ENCODE measurements around the gene EXOC2. TPM values are rescaled to one million over a fixed set of nuclear protein-coding genes. Genes with fewer than 3 reads are reported as not detected.

EXOC2 gene
- total RNA-seq, 1 experiment from 2014 or later, result 17.6 TPM

DNA sequence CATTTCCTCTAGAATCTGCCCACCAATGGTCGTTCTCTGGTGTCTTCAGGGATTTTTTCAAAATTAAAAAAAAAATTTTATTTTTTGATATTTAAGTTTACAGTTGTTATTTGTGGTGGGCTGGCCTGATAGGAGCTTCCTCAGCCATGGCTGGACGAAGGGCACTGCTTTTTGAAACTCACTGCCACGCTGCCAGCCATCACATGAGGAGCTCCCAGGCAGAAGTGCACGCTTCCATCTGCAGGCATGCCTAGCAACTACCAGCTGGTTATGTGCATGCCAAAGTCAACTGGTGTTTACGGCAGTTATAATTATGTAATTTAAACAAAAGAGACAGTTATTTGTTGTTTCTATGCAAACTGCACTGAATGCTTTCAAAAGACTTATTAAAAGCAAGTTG lies 196.3 kb downstream of the EXOC2 start:
- H4K20me1 ChIP-seq (ENCODE audit: insufficient read depth, low read depth, low read length), result no peaks in the 10 kb centered on the region
- no peaks in the 10 kb centered on the region for H3K79me2 ChIP-seq (ENCODE audit: low read length)
- no peaks in the 10 kb centered on the region for H3K36me3 ChIP-seq (ENCODE audit: insufficient read depth, low read length)
- no peaks in the 10 kb centered on the region for H3K9me2 ChIP-seq (replicated peaks; ENCODE audit: insufficient read depth, low read length)
- H3K27me3 ChIP-seq (ENCODE audit: low read length), result no peaks in the 10 kb centered on the region
- no peak overlapping the region for H3K4me2 ChIP-seq (ENCODE audit: low read depth, low read length, poor library complexity, severe bottlenecking)
- no peak overlapping the region for H3K27ac ChIP-seq (ENCODE audit: low read length)
- no peak overlapping the region for H3K4me3 ChIP-seq (ENCODE audit: low read length)
- H3K9ac ChIP-seq (ENCODE audit: low read length), result no peak overlapping the region
- H3K9me3 ChIP-seq (ENCODE audit: low read length), result no peaks in the 10 kb centered on the region
- DNase-seq, result no peak
- H3K4me1 ChIP-seq (ENCODE audit: low read length), result 0 out of 2 replicates have a peak, but pooled peaks cover 2% of the 10 kb centered on the region
- no peak overlapping the region for H2AFZ ChIP-seq (ENCODE audit: low read length)

GRCh38 chr6:494394-494793 lies 198.5 kb downstream of the EXOC2 start:
- H3K4me1 ChIP-seq (ENCODE audit: low read length), result peaks cover 3% of the 10 kb centered on the region; the same call in 1 of the 2 replicates
- H2AFZ ChIP-seq (ENCODE audit: low read length), result no peak overlapping the region
- H3K9ac ChIP-seq (ENCODE audit: low read length), result no peak overlapping the region
- H3K27me3 ChIP-seq (ENCODE audit: low read length), result no peaks in the 10 kb centered on the region
- no peak overlapping the region for H3K4me3 ChIP-seq (ENCODE audit: low read length)
- no peaks in the 10 kb centered on the region for H3K36me3 ChIP-seq (ENCODE audit: insufficient read depth, low read length)
- H4K20me1 ChIP-seq (ENCODE audit: insufficient read depth, low read depth, low read length), result no peaks in the 10 kb centered on the region
- no peak overlapping the region for H3K4me2 ChIP-seq (ENCODE audit: low read depth, low read length, poor library complexity, severe bottlenecking)
- no peaks in the 10 kb centered on the region for H3K79me2 ChIP-seq (ENCODE audit: low read length)
- H3K9me2 ChIP-seq (replicated peaks; ENCODE audit: insufficient read depth, low read length), result no peaks in the 10 kb centered on the region
- H3K9me3 ChIP-seq (ENCODE audit: low read length), result no peaks in the 10 kb centered on the region
- DNase-seq, result no peak
- H3K27ac ChIP-seq (ENCODE audit: low read length), result no peak overlapping the region

GRCh38 chr6:493840-494239 lies 199.1 kb downstream of the EXOC2 start:
- H3K4me1 ChIP-seq (ENCODE audit: low read length), result peaks cover 4% of the 10 kb centered on the region

GRCh38 chr6:492816-493414 lies 200.0 kb downstream of the EXOC2 start:
- no peak overlapping the region for H3K4me3 ChIP-seq (ENCODE audit: low read length)
- no peaks in the 10 kb centered on the region for H3K36me3 ChIP-seq (ENCODE audit: insufficient read depth, low read length)
- no peak overlapping the region for H3K4me2 ChIP-seq (ENCODE audit: low read depth, low read length, poor library complexity, severe bottlenecking)
- H4K20me1 ChIP-seq (ENCODE audit: insufficient read depth, low read depth, low read length), result no peaks in the 10 kb centered on the region
- H3K27ac ChIP-seq (ENCODE audit: low read length), result no peak overlapping the region
- no peak for DNase-seq
- H3K9me2 ChIP-seq (replicated peaks; ENCODE audit: insufficient read depth, low read length), result no peaks in the 10 kb centered on the region
- H3K79me2 ChIP-seq (ENCODE audit: low read length), result no peaks in the 10 kb centered on the region
- H3K9ac ChIP-seq (ENCODE audit: low read length), result no peak overlapping the region
- no peaks in the 10 kb centered on the region for H3K27me3 ChIP-seq (ENCODE audit: low read length)
- H3K9me3 ChIP-seq (ENCODE audit: low read length), result no peaks in the 10 kb centered on the region
- no peak overlapping the region for H2AFZ ChIP-seq (ENCODE audit: low read length)
- peaks cover 13% of the 10 kb centered on the region for H3K4me1 ChIP-seq (ENCODE audit: low read length)

More at GRCh38 chr6:493840-494239, 199.1 kb downstream of the EXOC2 start:
- Histone ChIP-seq H2AFZ (ENCODE audit: low read length) (no peak overlapping the region), H3K9me2 (replicated peaks; ENCODE audit: insufficient read depth, low read length) (no peaks in the 10 kb centered on the region), H3K79me2 (ENCODE audit: low read length) (no peaks in the 10 kb centered on the region), H3K27me3 (ENCODE audit: low read length) (no peaks in the 10 kb centered on the region), H3K4me2 (ENCODE audit: low read depth, low read length, poor library complexity, severe bottlenecking) (no peak overlapping the region), H4K20me1 (ENCODE audit: insufficient read depth, low read depth, low read length) (no peaks in the 10 kb centered on the region), H3K27ac (ENCODE audit: low read length) (no peak overlapping the region), H3K9ac (ENCODE audit: low read length) (no peak overlapping the region), H3K36me3 (ENCODE audit: insufficient read depth, low read length) (no peaks in the 10 kb centered on the region), H3K4me3 (ENCODE audit: low read length) (no peak overlapping the region), H3K9me3 (ENCODE audit: low read length) (no peaks in the 10 kb centered on the region)
- DNase-seq, result no peak

GRCh38 chr6:492178-492577 lies 200.8 kb downstream of the EXOC2 start:
- Histone ChIP-seq H3K4me1 (ENCODE audit: low read length) (peaks cover 17% of the 10 kb centered on the region), H3K27me3 (ENCODE audit: low read length) (no peaks in the 10 kb centered on the region), H3K9me2 (replicated peaks; ENCODE audit: insufficient read depth, low read length) (no peaks in the 10 kb centered on the region), H3K36me3 (ENCODE audit: insufficient read depth, low read length) (no peaks in the 10 kb centered on the region), H3K9ac (ENCODE audit: low read length) (no peak overlapping the region), H2AFZ (ENCODE audit: low read length) (no peak overlapping the region), H3K4me3 (ENCODE audit: low read length) (no peak overlapping the region), H3K27ac (ENCODE audit: low read length) (no peak overlapping the region), H3K79me2 (ENCODE audit: low read length) (no peaks in the 10 kb centered on the region), H4K20me1 (ENCODE audit: insufficient read depth, low read depth, low read length) (no peaks in the 10 kb centered on the region), H3K4me2 (ENCODE audit: low read depth, low read length, poor library complexity, severe bottlenecking) (no peak overlapping the region), H3K9me3 (ENCODE audit: low read length) (no peaks in the 10 kb centered on the region)
- DNase-seq, result no peak

DNA sequence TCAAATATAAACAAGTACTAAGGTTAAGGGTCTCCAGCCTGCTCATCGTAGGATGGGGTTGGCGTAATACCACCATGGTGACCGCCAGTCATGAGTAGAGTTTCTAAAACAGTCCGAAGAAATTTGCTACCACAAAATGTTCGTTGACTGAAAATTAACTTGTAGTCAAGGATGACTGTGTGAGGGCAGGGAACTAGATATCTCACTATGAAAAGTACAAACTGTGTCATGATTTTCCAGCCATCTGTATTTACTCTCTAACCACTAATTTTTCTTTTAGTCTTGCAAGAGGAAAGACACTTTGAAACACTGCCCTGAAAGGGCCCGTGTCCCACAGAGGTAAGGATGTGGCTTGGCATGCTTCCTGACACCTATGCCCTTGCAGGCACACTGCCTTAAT lies 201.7 kb downstream of the EXOC2 start:
- Histone ChIP-seq H3K4me2 (ENCODE audit: low read depth, low read length, poor library complexity, severe bottlenecking) (no peak overlapping the region), H3K27ac (ENCODE audit: low read length) (no peak overlapping the region), H3K9ac (ENCODE audit: low read length) (no peak overlapping the region), H3K9me3 (ENCODE audit: low read length) (no peaks in the 10 kb centered on the region), H3K36me3 (ENCODE audit: insufficient read depth, low read length) (no peaks in the 10 kb centered on the region), H3K4me3 (ENCODE audit: low read length) (no peak overlapping the region), H3K9me2 (replicated peaks; ENCODE audit: insufficient read depth, low read length) (no peaks in the 10 kb centered on the region), H2AFZ (ENCODE audit: low read length) (no peak overlapping the region), H3K27me3 (ENCODE audit: low read length) (no peaks in the 10 kb centered on the region), H4K20me1 (ENCODE audit: insufficient read depth, low read depth, low read length) (no peaks in the 10 kb centered on the region), H3K79me2 (ENCODE audit: low read length) (no peaks in the 10 kb centered on the region), H3K4me1 (ENCODE audit: low read length) (peaks cover 17% of the 10 kb centered on the region)
- no peak for DNase-seq

DNA sequence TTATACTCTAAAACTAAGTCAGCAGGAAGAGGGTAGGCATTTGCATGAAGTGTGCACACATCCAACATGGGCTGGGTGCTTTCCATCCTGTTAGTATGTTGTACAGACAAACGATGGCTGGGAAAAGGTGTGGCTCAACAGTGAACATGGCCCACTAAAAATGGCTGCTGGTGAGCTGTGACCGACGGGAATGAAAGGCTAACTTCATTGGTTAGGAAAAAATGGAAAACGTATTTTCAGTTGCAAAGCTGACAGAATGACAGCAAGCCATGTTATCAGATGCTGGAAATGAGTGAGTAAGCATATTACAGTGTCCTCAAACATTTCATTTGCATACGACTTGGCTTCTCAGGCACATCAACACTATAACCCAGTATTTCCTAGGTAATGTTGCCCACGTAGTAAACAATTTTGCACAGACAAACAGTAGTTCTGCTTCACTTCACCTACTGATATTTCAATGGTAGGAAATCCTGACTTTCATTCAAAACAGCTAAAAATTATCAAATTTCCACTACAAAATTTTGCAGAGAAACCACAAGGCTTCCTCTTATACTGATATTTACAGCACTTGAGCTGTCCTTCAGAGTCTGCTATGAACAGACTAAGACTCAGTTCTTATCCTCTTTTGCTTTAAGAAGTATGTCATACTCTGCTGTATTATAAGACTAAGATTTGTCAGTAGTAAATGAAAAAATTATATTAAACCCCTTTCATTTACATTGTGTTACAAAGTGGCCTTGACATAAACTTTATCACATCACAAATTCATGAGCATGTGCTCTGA lies 202.5 kb downstream of the EXOC2 start:
- Histone ChIP-seq H3K4me2 (ENCODE audit: low read depth, low read length, poor library complexity, severe bottlenecking) (no peak overlapping the region), H2AFZ (ENCODE audit: low read length) (no peak overlapping the region), H3K79me2 (ENCODE audit: low read length) (no peaks in the 10 kb centered on the region), H3K27ac (ENCODE audit: low read length) (no peak overlapping the region), H3K27me3 (ENCODE audit: low read length) (no peaks in the 10 kb centered on the region), H4K20me1 (ENCODE audit: insufficient read depth, low read depth, low read length) (no peaks in the 10 kb centered on the region), H3K9me3 (ENCODE audit: low read length) (no peaks in the 10 kb centered on the region), H3K4me3 (ENCODE audit: low read length) (no peak overlapping the region), H3K36me3 (ENCODE audit: insufficient read depth, low read length) (no peaks in the 10 kb centered on the region), H3K9me2 (replicated peaks; ENCODE audit: insufficient read depth, low read length) (no peaks in the 10 kb centered on the region), H3K4me1 (ENCODE audit: low read length) (peaks cover 17% of the 10 kb centered on the region), H3K9ac (ENCODE audit: low read length) (no peak overlapping the region)
- no peak for DNase-seq

- Histone ChIP-seq H3K9me2 (replicated peaks; ENCODE audit: insufficient read depth, low read length) (no peaks in the 10 kb centered on the region), H3K27ac (ENCODE audit: low read length) (no peak overlapping the region), H3K4me3 (ENCODE audit: low read length) (no peak overlapping the region), H3K9me3 (ENCODE audit: low read length) (no peaks in the 10 kb centered on the region), H2AFZ (ENCODE audit: low read length) (no peak overlapping the region), H3K9ac (ENCODE audit: low read length) (no peak overlapping the region), H3K79me2 (ENCODE audit: low read length) (no peaks in the 10 kb centered on the region), H3K4me2 (ENCODE audit: low read depth, low read length, poor library complexity, severe bottlenecking) (no peak overlapping the region), H4K20me1 (ENCODE audit: insufficient read depth, low read depth, low read length) (no peaks in the 10 kb centered on the region), H3K4me1 (ENCODE audit: low read length) (peaks cover 17% of the 10 kb centered on the region), H3K27me3 (ENCODE audit: low read length) (no peaks in the 10 kb centered on the region), H3K36me3 (ENCODE audit: insufficient read depth, low read length) (no peaks in the 10 kb centered on the region)
- DNase-seq, result no peak
These were observed 203.2 kb downstream of the EXOC2 start for GRCh38 chr6:489762-490161.
